Stimulated activated CD4-positive, alpha-beta T cell treated with anti-CD3 and anti-CD28 coated beads, Interleukin-15, amount 100 ng/mL, for 24 hours (primary cell): ENCODE results near the gene ASAH2.
"Not testable (repeated sequence)": the region's sequence is repeated elsewhere in the genome, so short reads cannot be mapped to it uniquely, and the experiment has no call there.

Source experiments
- DNase-seq: peaks from one replicate; pipeline ENCODE4 v3.0.0-alpha.2; 2020

ASAH2 gene

GRCh38 chr10:50251394-50251793 is at the start of gene ASAH2:
Gene ASAH2 (minus strand): TSS chr10:50251516. CDS start chr10:50248610, 2,906 bp downstream.
- DNase-seq: no peak

GRCh38 chr10:50299948-50300669 is 48.8 kb upstream of the ASAH2 start:
- DNase-seq: no peak

GRCh38 chr10:50295367-50295766 is 44.1 kb upstream of the ASAH2 start:
- DNase-seq: no peak

GRCh38 chr10:50294582-50294981 is 43.3 kb upstream of the ASAH2 start:
- DNase-seq: no peak

GRCh38 chr10:50293513-50294313 is 42.4 kb upstream of the ASAH2 start:
- no peak for DNase-seq

- no peak for DNase-seq
Measured at GRCh38 chr10:50291261-50291850, 40.0 kb upstream of the ASAH2 start.

GRCh38 chr10:50289196-50289595 is 37.9 kb upstream of the ASAH2 start:
- DNase-seq: no peak

- DNase-seq: no peak
Measured at GRCh38 chr10:50286996-50287803, 35.9 kb upstream of the ASAH2 start.

GRCh38 chr10:50286517-50286916 is 35.2 kb upstream of the ASAH2 start:
- no peak for DNase-seq

GRCh38 chr10:50281967-50282522 is 30.7 kb upstream of the ASAH2 start:
- DNase-seq: no peak

- no peak for DNase-seq
Measured at GRCh38 chr10:50281210-50281966, 30.1 kb upstream of the ASAH2 start.

- no peak for DNase-seq
Measured at GRCh38 chr10:50280049-50280841, 28.9 kb upstream of the ASAH2 start.

GRCh38 chr10:50279489-50279888 is 28.2 kb upstream of the ASAH2 start:
- no peak for DNase-seq

GRCh38 chr10:50275650-50276235 is 24.4 kb upstream of the ASAH2 start:
- DNase-seq: peak; percentile 59

GRCh38 chr10:50272531-50272930 is 21.2 kb upstream of the ASAH2 start:
- no peak for DNase-seq

GRCh38 chr10:50271564-50272250 is 20.4 kb upstream of the ASAH2 start:
- no peak for DNase-seq

GRCh38 chr10:50267877-50268276 is 16.6 kb upstream of the ASAH2 start:
- not testable (repeated sequence) for DNase-seq

- DNase-seq: not testable (repeated sequence)
Measured at GRCh38 chr10:50262625-50263024, 11.3 kb upstream of the ASAH2 start.

GRCh38 chr10:50260791-50261281 is 9.5 kb upstream of the ASAH2 start:
- peak; percentile 11 for DNase-seq

GRCh38 chr10:50254479-50254878 is 3.2 kb upstream of the ASAH2 start:
- no peak for DNase-seq
